Measurements from ENCODE around the gene GRAMD1B.

- TF ChIP-seq CTCF (conservative IDR thresholded peaks at IDR 0.05) (no peak), EZH2 (IDR thresholded peaks at IDR 0.05; ENCODE audit: low read depth) (no peak)
Measured at GRCh38 chr11:123458501-123458900, 28.4 kb downstream of the GRAMD1B start.
